C4-2B (cell line): Measurements from ENCODE around the gene KIAA0825.

Experiments
- H3K27ac ChIP-seq: fragments of 450-650 bp; 2 replicates; pipeline ENCODE4 v1.5.1; 2017
- CTCF ChIP-seq: fragments of 450-650 bp; conservative IDR thresholded peaks from 2 replicates; pipeline ENCODE4 v1.5.1; 2017; ENCODE audit warnings: mild to moderate bottlenecking
- ZFX ChIP-seq: fragments of 450-650 bp; IDR thresholded peaks from 2 replicates; pipeline ENCODE4 v1.6.1; 2017

The KIAA0825 gene

GRCh38 chr5:94248175-94248875, 370.1 kb downstream of the KIAA0825 start:
- TF ChIP-seq CTCF (no peak), ZFX (no peak)
- H3K27ac ChIP-seq: no peak overlapping the region

- H3K27ac ChIP-seq: no peak overlapping the region
- TF ChIP-seq CTCF (no peak), ZFX (no peak)
Observed at GRCh38 chr5:94245608-94246007, 372.8 kb downstream of the KIAA0825 start.

- no peak overlapping the region for H3K27ac ChIP-seq
- TF ChIP-seq CTCF: no peak
- TF ChIP-seq ZFX: no peak
Observed at GRCh38 chr5:94244921-94245320, 373.5 kb downstream of the KIAA0825 start.

- H3K27ac ChIP-seq: no peak overlapping the region
- TF ChIP-seq ZFX (no peak), CTCF (no peak)
Observed at GRCh38 chr5:94243612-94244011, 374.8 kb downstream of the KIAA0825 start.

- TF ChIP-seq ZFX: no peak
- TF ChIP-seq CTCF: no peak
- H3K27ac ChIP-seq: no peak overlapping the region
Observed at GRCh38 chr5:94240993-94241651, 377.3 kb downstream of the KIAA0825 start.

GRCh38 chr5:94240596-94240992, 377.8 kb downstream of the KIAA0825 start:
- no peak for TF ChIP-seq CTCF
- TF ChIP-seq ZFX: no peak
- H3K27ac ChIP-seq: no peak overlapping the region

GRCh38 chr5:94240134-94240533, 378.3 kb downstream of the KIAA0825 start:
- H3K27ac ChIP-seq: no peak overlapping the region
- TF ChIP-seq ZFX (no peak), CTCF (no peak)
